Mesothelial cell of epicardium (in vitro differentiated cells): ENCODE data around the gene TRRAP. TPM values are rescaled to one million over a fixed set of nuclear protein-coding genes. Genes with fewer than 3 reads are reported as not detected.

Source experiments
- DNase-seq, 2 experiments: peaks; one replicate each; pipeline ENCODE4 v3.0.0; 2021; ENCODE audit warnings: low spot score in 2 of 2; ENCODE audit not compliant: unreplicated experiment in 2 of 2
- H3K27ac Mint-ChIP-seq: 2 replicates; pipeline ENCODE4 v1.8.0; 2021; ENCODE audit warnings: mixed read lengths
- H3K27me3 Mint-ChIP-seq: 2 replicates; pipeline ENCODE4 v1.8.0; 2021; ENCODE audit warnings: low read depth, mixed read lengths
- H3K36me3 Mint-ChIP-seq: 2 replicates; pipeline ENCODE4 v1.8.0; 2021; ENCODE audit warnings: mixed read lengths
- H3K4me1 Mint-ChIP-seq: 2 replicates; pipeline ENCODE4 v1.8.0; 2021; ENCODE audit warnings: mixed read lengths
- H3K4me3 Mint-ChIP-seq: 2 replicates; pipeline ENCODE4 v1.8.0; 2021; ENCODE audit warnings: mild to moderate bottlenecking, moderate library complexity, mixed read lengths
- H3K9me3 Mint-ChIP-seq: 2 replicates; pipeline ENCODE4 v1.8.0; 2021; ENCODE audit warnings: mixed read lengths
- total RNA-seq: library from RNA; stranded (reverse); gene quantifications from 3 replicates; pipeline ENCODE4 v1.2.1, GENCODE V29; 2021
- TF ChIP-seq, protein P1 (sequence below): fragments of 200-600 bp; sonication (generic); IDR thresholded peaks from one replicate; pipeline ENCODE4 v1.5.0; 2021; ENCODE audit warnings: antibody characterized with exemption; ENCODE audit not compliant: unreplicated experiment

The TRRAP gene
- total RNA-seq, 1 donor from 2014 or later: 82.9 TPM

DNA sequence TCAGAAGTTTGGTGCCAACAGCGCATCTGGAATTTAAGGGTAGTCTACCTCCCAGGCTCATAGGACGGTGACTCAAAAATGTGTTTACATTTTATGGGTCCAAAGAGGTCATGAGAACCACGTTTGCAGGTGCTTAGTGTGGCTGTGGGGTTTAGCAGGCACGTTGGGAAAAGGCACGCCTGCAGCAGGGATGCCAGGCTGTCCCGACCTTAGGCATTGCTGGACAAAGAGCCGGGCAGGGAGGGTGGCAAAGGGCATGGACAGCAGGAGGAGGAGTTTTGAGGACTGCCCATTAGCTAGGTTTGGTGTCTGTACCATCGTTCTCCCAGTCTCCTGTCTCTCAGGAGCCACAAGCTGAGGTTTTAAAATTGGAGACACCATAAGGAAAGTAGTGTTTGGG, 104.4 kb downstream of the TRRAP start:
- Mint-ChIP-seq H3K4me3 (no peak overlapping the region), H3K36me3 (peaks cover 72% of the 10 kb centered on the region), H3K27me3 (no peaks in the 10 kb centered on the region), H3K27ac (no peak overlapping the region), H3K4me1 (no peaks in the 10 kb centered on the region), H3K9me3 (peaks cover 21% of the 10 kb centered on the region)
- TF ChIP-seq, protein P1, sequence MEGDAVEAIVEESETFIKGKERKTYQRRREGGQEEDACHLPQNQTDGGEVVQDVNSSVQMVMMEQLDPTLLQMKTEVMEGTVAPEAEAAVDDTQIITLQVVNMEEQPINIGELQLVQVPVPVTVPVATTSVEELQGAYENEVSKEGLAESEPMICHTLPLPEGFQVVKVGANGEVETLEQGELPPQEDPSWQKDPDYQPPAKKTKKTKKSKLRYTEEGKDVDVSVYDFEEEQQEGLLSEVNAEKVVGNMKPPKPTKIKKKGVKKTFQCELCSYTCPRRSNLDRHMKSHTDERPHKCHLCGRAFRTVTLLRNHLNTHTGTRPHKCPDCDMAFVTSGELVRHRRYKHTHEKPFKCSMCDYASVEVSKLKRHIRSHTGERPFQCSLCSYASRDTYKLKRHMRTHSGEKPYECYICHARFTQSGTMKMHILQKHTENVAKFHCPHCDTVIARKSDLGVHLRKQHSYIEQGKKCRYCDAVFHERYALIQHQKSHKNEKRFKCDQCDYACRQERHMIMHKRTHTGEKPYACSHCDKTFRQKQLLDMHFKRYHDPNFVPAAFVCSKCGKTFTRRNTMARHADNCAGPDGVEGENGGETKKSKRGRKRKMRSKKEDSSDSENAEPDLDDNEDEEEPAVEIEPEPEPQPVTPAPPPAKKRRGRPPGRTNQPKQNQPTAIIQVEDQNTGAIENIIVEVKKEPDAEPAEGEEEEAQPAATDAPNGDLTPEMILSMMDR: no peak
- DNase-seq: no peak

DNA sequence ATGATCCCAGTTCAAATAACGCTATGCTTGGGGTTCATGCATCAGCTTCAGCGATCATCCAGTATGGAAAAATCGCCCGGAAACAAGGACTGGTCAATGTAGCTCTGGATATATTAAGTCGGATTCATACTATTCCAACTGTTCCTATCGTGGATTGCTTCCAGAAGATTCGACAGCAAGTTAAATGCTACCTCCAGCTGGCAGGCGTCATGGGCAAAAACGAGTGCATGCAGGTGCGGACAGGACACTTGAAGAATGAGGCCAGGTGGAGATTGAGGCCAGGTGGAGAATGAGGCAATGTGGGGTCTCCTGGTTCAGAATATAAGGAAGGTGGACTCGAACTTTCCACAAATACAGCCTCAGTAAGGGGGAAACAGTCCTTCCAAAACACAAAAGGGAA, 105.8 kb downstream of the TRRAP start:
- Mint-ChIP-seq H3K4me1 (no peaks in the 10 kb centered on the region), H3K4me3 (no peak overlapping the region)
- TF ChIP-seq, protein P1: no peak

DNA sequence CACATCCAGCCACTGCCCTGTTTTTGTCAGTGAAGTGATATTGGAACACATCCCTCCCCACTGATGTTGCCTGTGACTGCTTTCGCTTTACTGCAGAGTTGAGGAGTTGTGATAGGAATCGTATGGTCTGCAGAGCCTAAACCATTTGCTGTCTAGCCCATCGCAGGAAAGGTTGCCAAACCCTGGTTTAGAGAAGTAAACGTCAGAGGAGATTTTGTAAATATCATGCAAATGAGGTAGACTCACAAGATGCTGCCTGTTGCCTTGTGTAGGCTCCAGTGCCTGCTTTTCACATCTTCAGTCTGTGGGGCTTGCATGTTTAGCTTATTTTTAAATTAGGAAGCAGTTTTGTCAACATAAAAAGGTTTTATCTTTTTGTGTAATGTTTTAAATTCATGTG, 107.1 kb downstream of the TRRAP start:
- Mint-ChIP-seq H3K27ac (no peak overlapping the region), H3K4me3 (no peak overlapping the region), H3K27me3 (no peaks in the 10 kb centered on the region), H3K4me1 (no peaks in the 10 kb centered on the region), H3K36me3 (peaks cover 80% of the 10 kb centered on the region), H3K9me3 (peaks cover 21% of the 10 kb centered on the region)
- TF ChIP-seq, protein P1: no peak
- no peak for DNase-seq

More for the DNA sequence above, 105.8 kb downstream of the TRRAP start:
- Mint-ChIP-seq H3K27me3 (no peaks in the 10 kb centered on the region), H3K27ac (no peak overlapping the region), H3K36me3 (peaks cover 82% of the 10 kb centered on the region), H3K9me3 (peaks cover 21% of the 10 kb centered on the region)
- no peak for DNase-seq

DNA sequence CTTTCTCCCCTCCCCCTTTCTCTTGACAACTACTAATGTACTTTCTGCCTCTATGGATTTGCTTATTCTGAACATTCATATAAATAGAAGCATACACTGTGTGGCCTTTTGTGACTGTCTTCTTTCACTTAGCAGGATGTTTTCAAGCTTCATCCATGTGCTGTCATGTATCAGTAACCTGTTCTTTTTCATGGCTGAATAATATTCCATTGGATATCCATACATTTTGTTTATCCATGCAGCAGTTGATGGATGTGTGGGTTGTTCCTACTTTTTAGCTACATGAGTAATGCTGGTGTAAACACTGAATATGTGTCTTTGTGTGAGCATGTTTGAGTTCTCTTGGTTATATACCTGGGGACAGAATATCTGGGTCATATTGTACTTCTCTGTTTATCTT, 107.6 kb downstream of the TRRAP start:
- H3K36me3 Mint-ChIP-seq: peaks cover 78% of the 10 kb centered on the region
- H3K4me1 Mint-ChIP-seq: no peaks in the 10 kb centered on the region
- H3K4me3 Mint-ChIP-seq: no peak overlapping the region
- TF ChIP-seq, protein P1: no peak
- DNase-seq: no peak
- peaks cover 21% of the 10 kb centered on the region for H3K9me3 Mint-ChIP-seq
- H3K27me3 Mint-ChIP-seq: no peaks in the 10 kb centered on the region
- no peak overlapping the region for H3K27ac Mint-ChIP-seq

DNA sequence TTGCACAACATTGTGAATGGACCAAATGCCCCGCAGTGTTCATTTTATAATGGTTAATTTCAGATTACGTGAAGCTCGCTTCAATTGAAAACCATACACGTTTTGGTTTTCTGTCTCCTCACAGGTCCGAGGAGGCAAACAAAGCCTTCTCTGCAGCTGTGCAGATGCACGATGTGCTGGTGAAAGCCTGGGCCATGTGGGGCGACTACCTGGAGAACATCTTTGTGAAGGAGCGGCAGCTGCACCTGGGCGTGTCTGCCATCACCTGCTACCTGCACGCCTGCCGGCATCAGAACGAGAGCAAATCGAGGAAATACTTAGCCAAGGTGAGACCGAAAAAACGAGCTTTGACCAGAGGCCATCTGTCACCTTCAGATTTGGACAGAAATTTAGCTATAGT, 110.3 kb downstream of the TRRAP start:
- peaks cover 76% of the 10 kb centered on the region for H3K36me3 Mint-ChIP-seq
- H3K4me3 Mint-ChIP-seq: no peak overlapping the region
- no peak overlapping the region for H3K27ac Mint-ChIP-seq
- H3K27me3 Mint-ChIP-seq: no peaks in the 10 kb centered on the region
- no peak for DNase-seq
- TF ChIP-seq, protein P1: no peak
- H3K4me1 Mint-ChIP-seq: no peaks in the 10 kb centered on the region
- peaks cover 21% of the 10 kb centered on the region for H3K9me3 Mint-ChIP-seq

DNA sequence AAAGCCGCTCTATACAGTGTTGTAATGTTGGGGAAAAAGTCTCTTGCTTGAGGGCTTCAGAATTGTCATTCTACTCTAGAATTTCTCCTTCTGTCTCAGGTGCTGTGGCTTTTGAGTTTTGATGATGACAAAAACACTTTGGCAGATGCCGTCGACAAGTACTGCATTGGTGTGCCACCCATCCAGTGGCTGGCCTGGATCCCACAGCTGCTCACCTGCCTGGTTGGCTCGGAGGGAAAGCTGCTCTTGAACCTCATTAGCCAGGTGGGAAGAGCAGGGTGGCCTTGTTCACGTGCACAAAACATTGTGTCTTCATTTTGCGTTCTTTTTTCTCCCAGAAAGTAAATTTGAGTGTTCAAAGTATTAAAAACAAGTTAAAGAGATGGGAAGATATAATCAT, 112.0 kb downstream of the TRRAP start:
- Mint-ChIP-seq H3K9me3 (peaks cover 19% of the 10 kb centered on the region), H3K27me3 (no peaks in the 10 kb centered on the region), H3K4me3 (no peak overlapping the region), H3K36me3 (peaks cover 63% of the 10 kb centered on the region), H3K27ac (no peak overlapping the region), H3K4me1 (no peaks in the 10 kb centered on the region)
- TF ChIP-seq, protein P1: no peak
- DNase-seq: no peak
